Measurements from ENCODE around the gene GPR142. TPM values are rescaled to one million over a fixed set of nuclear protein-coding genes. Genes with fewer than 3 reads are reported as not detected.

Gene GPR142
- total and polyA plus RNA-seq, 4 experiments from 2014 or later, result not detected

- ChIA-PET POLR2A (ENCODE audit: partially characterized antibody) (interaction anchor here (2.0 kb wide), 1 partner anchor 16 kb away, joined by 5 read pairs; no protein-coding TSS in a partner anchor), CTCF (ENCODE audit: partially characterized antibody) (interaction anchor here (1.3 to 1.4 kb wide), 3 partner anchors 31 to 130 kb away, joined by 3 to 4 read pairs (median 3); no protein-coding TSS in a partner anchor)
- Histone ChIP-seq H3K27me3 (ENCODE audit: insufficient read depth, low read length) (no peaks in the 10 kb centered on the region), H3K27ac (ENCODE audit: low read depth, low read length) (no peak overlapping the region), H3K9me3 (ENCODE audit: control insufficient read depth in 1 of 2, low read length in 2 of 2) (no peaks in the 10 kb centered on the region), H3K4me1 (ENCODE audit: insufficient read depth, low read length) (peaks cover 39% of the 10 kb centered on the region), H3K4me3 (ENCODE audit: low read length in 2 of 2) (no peak overlapping the region), H3K36me3 (ENCODE audit: insufficient read depth, low read length) (no peaks in the 10 kb centered on the region)
- Mint-ChIP-seq H3K27ac (peak overlapping the region in 6 of 7 donors; percentile 6 to 88 (median 72)), H3K27me3 (no peaks in the 10 kb centered on the region), H3K4me3 (peak overlapping the region in 7 of 8 donors; percentile 12 to 69 (median 50)), H3K36me3 (no peaks in the 10 kb centered on the region), H3K9me3 (no peaks in the 10 kb centered on the region), H3K4me1 (peaks cover 21 to 40% (median 28%) of the 10 kb centered on the region in 4 donors)
- intact Hi-C loops (cut with micrococcal nuclease), result no loop called here
- DNase-seq, result no peak
Observed at GRCh38 chr17:74329378-74329777, 37.9 kb upstream of the GPR142 start.

GRCh38 chr17:74330446-74330845, 36.9 kb upstream of the GPR142 start:
- Histone ChIP-seq H3K27me3 (ENCODE audit: insufficient read depth, low read length) (no peaks in the 10 kb centered on the region), H3K36me3 (ENCODE audit: insufficient read depth, low read length) (no peaks in the 10 kb centered on the region), H3K9me3 (ENCODE audit: control insufficient read depth in 1 of 2, low read length in 2 of 2) (no peaks in the 10 kb centered on the region), H3K27ac (ENCODE audit: low read depth, low read length) (no peak overlapping the region), H3K4me3 (ENCODE audit: low read length in 2 of 2) (no peak overlapping the region), H3K4me1 (ENCODE audit: insufficient read depth, low read length) (peaks cover 36% of the 10 kb centered on the region)
- CTCF ChIA-PET (ENCODE audit: partially characterized antibody), result interaction anchor here (0.9 to 2.6 kb wide), 3 partner anchors 10 to 48 kb away, joined by 3 to 7 read pairs (median 4); no protein-coding TSS in a partner anchor
- peak overlapping the region in 1 of 8 donors; percentile 52 for H3K4me3 Mint-ChIP-seq
- no peak overlapping the region for H3K27ac Mint-ChIP-seq
- H3K27me3 Mint-ChIP-seq, result no peaks in the 10 kb centered on the region
- POLR2A ChIA-PET (ENCODE audit: partially characterized antibody), result no interaction called here
- peaks cover 19 to 34% (median 25%) of the 10 kb centered on the region in 4 donors for H3K4me1 Mint-ChIP-seq
- no peaks in the 10 kb centered on the region for H3K36me3 Mint-ChIP-seq
- intact Hi-C loops (cut with micrococcal nuclease), result no loop called here
- DNase-seq, result no peak
- H3K9me3 Mint-ChIP-seq, result no peaks in the 10 kb centered on the region

- Mint-ChIP-seq H3K9me3 (no peaks in the 10 kb centered on the region), H3K36me3 (no peaks in the 10 kb centered on the region), H3K27ac (peak overlapping the region in 3 of 7 donors; percentile 56 to 82 (median 79)), H3K4me3 (no peak overlapping the region), H3K27me3 (no peaks in the 10 kb centered on the region), H3K4me1 (peaks cover 12 to 23% (median 16%) of the 10 kb centered on the region in 4 donors)
- Histone ChIP-seq H3K4me1 (ENCODE audit: insufficient read depth, low read length) (peaks cover 22% of the 10 kb centered on the region), H3K4me3 (ENCODE audit: low read length in 2 of 2) (no peak overlapping the region), H3K9me3 (ENCODE audit: control insufficient read depth in 1 of 2, low read length in 2 of 2) (no peaks in the 10 kb centered on the region), H3K36me3 (ENCODE audit: insufficient read depth, low read length) (no peaks in the 10 kb centered on the region), H3K27ac (ENCODE audit: low read depth, low read length) (no peak overlapping the region), H3K27me3 (ENCODE audit: insufficient read depth, low read length) (no peaks in the 10 kb centered on the region)
- no peak for DNase-seq
- ChIA-PET CTCF (ENCODE audit: partially characterized antibody) (interaction anchor here (1.1 to 2.6 kb wide), 3 partner anchors 36 to 48 kb away, joined by 3 to 7 read pairs (median 3); no protein-coding TSS in a partner anchor), POLR2A (ENCODE audit: partially characterized antibody) (no interaction called here)
- intact Hi-C loops (cut with micrococcal nuclease), result no loop called here
Observed at GRCh38 chr17:74332017-74332650, 35.2 kb upstream of the GPR142 start.

- Histone ChIP-seq H3K36me3 (ENCODE audit: insufficient read depth, low read length) (no peaks in the 10 kb centered on the region), H3K4me3 (ENCODE audit: low read length in 2 of 2) (no peak overlapping the region), H3K27me3 (ENCODE audit: insufficient read depth, low read length) (no peaks in the 10 kb centered on the region), H3K4me1 (ENCODE audit: insufficient read depth, low read length) (peaks cover 17% of the 10 kb centered on the region), H3K9me3 (ENCODE audit: control insufficient read depth in 1 of 2, low read length in 2 of 2) (no peaks in the 10 kb centered on the region), H3K27ac (ENCODE audit: low read depth, low read length) (no peak overlapping the region)
- ChIA-PET POLR2A (ENCODE audit: partially characterized antibody) (no interaction called here), CTCF (ENCODE audit: partially characterized antibody) (interaction anchor here (1.0 to 2.6 kb wide), 3 partner anchors 35 to 119 kb away, joined by 3 to 7 read pairs (median 4); partner anchors contain the start of gene TTYH2)
- no peak overlapping the region for H3K4me3 Mint-ChIP-seq
- H3K9me3 Mint-ChIP-seq, result no peaks in the 10 kb centered on the region
- H3K36me3 Mint-ChIP-seq, result no peaks in the 10 kb centered on the region
- H3K4me1 Mint-ChIP-seq, result peaks cover 11 to 19% (median 15%) of the 10 kb centered on the region in 4 donors
- H3K27me3 Mint-ChIP-seq, result no peaks in the 10 kb centered on the region
- DNase-seq, result no peak
- H3K27ac Mint-ChIP-seq, result no peak overlapping the region
- intact Hi-C loops (cut with micrococcal nuclease), result no loop called here
Observed at GRCh38 chr17:74332763-74333283, 34.5 kb upstream of the GPR142 start.

- Histone ChIP-seq H3K27me3 (ENCODE audit: insufficient read depth, low read length) (no peaks in the 10 kb centered on the region), H3K27ac (ENCODE audit: low read depth, low read length) (no peak overlapping the region), H3K9me3 (ENCODE audit: control insufficient read depth in 1 of 2, low read length in 2 of 2) (no peaks in the 10 kb centered on the region), H3K36me3 (ENCODE audit: insufficient read depth, low read length) (no peaks in the 10 kb centered on the region), H3K4me3 (ENCODE audit: low read length in 2 of 2) (no peak overlapping the region), H3K4me1 (ENCODE audit: insufficient read depth, low read length) (peaks cover 6% of the 10 kb centered on the region)
- Mint-ChIP-seq H3K4me3 (no peak overlapping the region), H3K9me3 (no peaks in the 10 kb centered on the region), H3K27me3 (no peaks in the 10 kb centered on the region), H3K36me3 (no peaks in the 10 kb centered on the region), H3K4me1 (peaks cover 2 to 7% (median 4%) of the 10 kb centered on the region in 4 donors), H3K27ac (peak overlapping the region in 1 of 7 donors; percentile 60)
- intact Hi-C loops (cut with micrococcal nuclease), result no loop called here
- POLR2A ChIA-PET (ENCODE audit: partially characterized antibody), result no interaction called here
- CTCF ChIA-PET (ENCODE audit: partially characterized antibody), result interaction anchor here (0.7 to 1.9 kb wide), 2 partner anchors 11 to 34 kb away, joined by 3 to 7 read pairs; no protein-coding TSS in a partner anchor
- DNase-seq, result no peak
Observed at GRCh38 chr17:74334393-74335039, 32.8 kb upstream of the GPR142 start.

- no peaks in the 10 kb centered on the region for H3K9me3 ChIP-seq (ENCODE audit: control insufficient read depth in 1 of 2, low read length in 2 of 2)
- Mint-ChIP-seq H3K9me3 (no peaks in the 10 kb centered on the region), H3K36me3 (no peaks in the 10 kb centered on the region), H3K4me3 (no peak overlapping the region), H3K4me1 (peaks cover 0 to 1% (median 0%) of the 10 kb centered on the region in 4 donors), H3K27ac (peak overlapping the region in 1 of 7 donors; percentile 53), H3K27me3 (no peaks in the 10 kb centered on the region)
- H3K27me3 ChIP-seq (ENCODE audit: insufficient read depth, low read length), result no peaks in the 10 kb centered on the region
- no peak overlapping the region for H3K4me3 ChIP-seq (ENCODE audit: low read length in 2 of 2)
- DNase-seq, result no peak
- no peaks in the 10 kb centered on the region for H3K4me1 ChIP-seq (ENCODE audit: insufficient read depth, low read length)
- CTCF ChIA-PET (ENCODE audit: partially characterized antibody), result interaction anchor here (1.9 kb wide), 1 partner anchor 33 kb away, joined by 7 read pairs; no protein-coding TSS in a partner anchor
- POLR2A ChIA-PET (ENCODE audit: partially characterized antibody), result no interaction called here
- H3K36me3 ChIP-seq (ENCODE audit: insufficient read depth, low read length), result no peaks in the 10 kb centered on the region
- no peak overlapping the region for H3K27ac ChIP-seq (ENCODE audit: low read depth, low read length)
- intact Hi-C loops (cut with micrococcal nuclease), result no loop called here
Observed at GRCh38 chr17:74335529-74336062, 31.7 kb upstream of the GPR142 start.

- no peak overlapping the region for H3K27ac ChIP-seq (ENCODE audit: low read depth, low read length)
- no peaks in the 10 kb centered on the region for H3K36me3 ChIP-seq (ENCODE audit: insufficient read depth, low read length)
- no peaks in the 10 kb centered on the region for H3K4me1 ChIP-seq (ENCODE audit: insufficient read depth, low read length)
- Mint-ChIP-seq H3K9me3 (no peaks in the 10 kb centered on the region), H3K27ac (no peak overlapping the region), H3K4me1 (peaks cover 0 to 1% (median 0%) of the 10 kb centered on the region in 4 donors), H3K36me3 (no peaks in the 10 kb centered on the region), H3K4me3 (no peak overlapping the region), H3K27me3 (no peaks in the 10 kb centered on the region)
- H3K27me3 ChIP-seq (ENCODE audit: insufficient read depth, low read length), result no peaks in the 10 kb centered on the region
- intact Hi-C loops (cut with micrococcal nuclease), result no loop called here
- ChIA-PET CTCF (ENCODE audit: partially characterized antibody) (interaction anchor here (1.9 kb wide), 1 partner anchor 32 kb away, joined by 7 read pairs; no protein-coding TSS in a partner anchor), POLR2A (ENCODE audit: partially characterized antibody) (no interaction called here)
- H3K4me3 ChIP-seq (ENCODE audit: low read length in 2 of 2), result no peak overlapping the region
- H3K9me3 ChIP-seq (ENCODE audit: control insufficient read depth in 1 of 2, low read length in 2 of 2), result no peaks in the 10 kb centered on the region
- no peak for DNase-seq
Observed at GRCh38 chr17:74336307-74336706, 31.0 kb upstream of the GPR142 start.

Data from CD4-positive, alpha-beta memory T cell (primary cell).